HEK293 (cell line): ENCODE data around the gene BUB3.

Source experiments
- CTCF ChIA-PET: fragments of 350-600 bp; formaldehyde crosslinking; extraction: SDS; loops from one replicate; lab custom pipeline; 2021; ENCODE audit warnings: antibody characterized with exemption; lab: Yijun Ruan, JAX
- POLR2A ChIA-PET: fragments of 300-600 bp; formaldehyde crosslinking; extraction: SDS; loops from one replicate; lab custom pipeline; 2020; ENCODE audit warnings: antibody characterized with exemption, inconsistent platforms; lab: Yijun Ruan, JAX
- H3K27ac ChIP-seq: fragments of 200-500 bp; sonication (Bioruptor generic); 2 replicates; pipeline ENCODE4 v1.5.1; 2014; ENCODE audit warnings: low read depth, low read length, control low read depth, inconsistent platforms; ENCODE audit errors: extremely low read depth
- H3K36me3 ChIP-seq, 2 experiments: fragments of 200-500 bp in 1 of 2; sonication (Bioruptor generic) in 1 of 2; 1 replicate in 1 of 2; 2 replicates in 1 of 2; pipeline ENCODE4 v1.5.1; 2014 to 2017; ENCODE audit warnings: inconsistent platforms in 2 of 2, low read length in 2 of 2; ENCODE audit not compliant: control insufficient read depth in 2 of 2, insufficient read depth in 1 of 2
- H3K4me1 ChIP-seq: fragments of 200-500 bp; sonication (Bioruptor generic); 2 replicates; pipeline ENCODE4 v1.5.1; 2014; ENCODE audit warnings: mild to moderate bottlenecking, low read length, inconsistent platforms; ENCODE audit not compliant: control insufficient read depth, insufficient read depth
- H3K4me3 ChIP-seq: 2 replicates; pipeline ENCODE4 v1.5.1; 2011; ENCODE audit warnings: low read depth, mild to moderate bottlenecking, control low read depth, low read length, moderate library complexity
- H3K9me3 ChIP-seq: fragments of 200-500 bp; sonication (Bioruptor generic); 2 replicates; pipeline ENCODE4 v1.5.1; 2014; ENCODE audit warnings: low read depth, low read length, inconsistent platforms; ENCODE audit not compliant: control insufficient read depth, insufficient read depth
- YY1 ChIP-seq: fragments of 450-650 bp; formaldehyde crosslinking; IDR thresholded peaks from 2 replicates; pipeline ENCODE4 v1.5.1; 2018; ENCODE audit warnings: missing biosample characterization, missing genetic modification characterization
- YY2 ChIP-seq: fragments of 450-650 bp; formaldehyde crosslinking; IDR thresholded peaks from 2 replicates; pipeline ENCODE4 v1.5.1; 2016; ENCODE audit warnings: missing biosample characterization, missing genetic modification characterization
- ZBTB11 ChIP-seq: fragments of 450-650 bp; formaldehyde crosslinking; conservative IDR thresholded peaks from 2 replicates; pipeline ENCODE4 v1.5.1; 2016; ENCODE audit warnings: low read depth, missing biosample characterization, missing genetic modification characterization
- ZBTB21 ChIP-seq: fragments of 450-650 bp; formaldehyde crosslinking; IDR thresholded peaks from 2 replicates; pipeline ENCODE4 v1.5.1; 2017; ENCODE audit warnings: missing biosample characterization, missing genetic modification characterization
- ZBTB26 ChIP-seq: fragments of 450-650 bp; formaldehyde crosslinking; optimal IDR thresholded peaks from 2 replicates; pipeline ENCODE3; 2016; ENCODE audit warnings: missing biosample characterization, mild to moderate bottlenecking, missing genetic modification characterization
- ZBTB7A ChIP-seq: fragments of 450-650 bp; formaldehyde crosslinking; IDR thresholded peaks from 2 replicates; pipeline ENCODE4 v1.5.1; 2016; ENCODE audit warnings: low read depth, missing biosample characterization, missing genetic modification characterization
- ZIC2 ChIP-seq: fragments of 450-650 bp; formaldehyde crosslinking; IDR thresholded peaks from 2 replicates; pipeline ENCODE4 v1.5.1; 2016; ENCODE audit warnings: missing biosample characterization, missing genetic modification characterization
- ZNF133 ChIP-seq: fragments of 450-650 bp; formaldehyde crosslinking; IDR thresholded peaks from 2 replicates; pipeline ENCODE4 v1.5.1; 2016; ENCODE audit warnings: missing biosample characterization, missing genetic modification characterization
- ZNF138 ChIP-seq: fragments of 450-650 bp; formaldehyde crosslinking; IDR thresholded peaks from 2 replicates; pipeline ENCODE4 v1.5.1; 2016; ENCODE audit warnings: missing biosample characterization, missing genetic modification characterization, borderline replicate concordance
- ZNF302 ChIP-seq: fragments of 450-650 bp; formaldehyde crosslinking; IDR thresholded peaks from 2 replicates; pipeline ENCODE4 v1.5.1; 2016; ENCODE audit warnings: missing biosample characterization, missing genetic modification characterization, low read depth
- ZNF311 ChIP-seq: fragments of 450-650 bp; formaldehyde crosslinking; IDR thresholded peaks from 2 replicates; pipeline ENCODE4 v1.5.1; 2017; ENCODE audit warnings: missing biosample characterization, missing genetic modification characterization, borderline replicate concordance
- ZNF335 ChIP-seq: fragments of 450-650 bp; formaldehyde crosslinking; conservative IDR thresholded peaks from 2 replicates; pipeline ENCODE4 v1.5.1; 2016; ENCODE audit warnings: missing biosample characterization, missing genetic modification characterization
- ZNF350 ChIP-seq: fragments of 450-650 bp; formaldehyde crosslinking; IDR thresholded peaks from 2 replicates; pipeline ENCODE4 v1.5.0; 2017; ENCODE audit warnings: missing biosample characterization, mild to moderate bottlenecking, missing genetic modification characterization
- ZNF529 ChIP-seq: fragments of 450-650 bp; formaldehyde crosslinking; IDR thresholded peaks from 2 replicates; pipeline ENCODE4 v1.5.1; 2017; ENCODE audit warnings: missing genetic modification characterization, missing biosample characterization; ENCODE audit not compliant: insufficient replicate concordance
- ZNF585B ChIP-seq: fragments of 450-650 bp; formaldehyde crosslinking; IDR thresholded peaks from 2 replicates; pipeline ENCODE4 v1.5.1; 2016; ENCODE audit warnings: missing biosample characterization, missing genetic modification characterization
- ZNF600 ChIP-seq: fragments of 450-650 bp; formaldehyde crosslinking; IDR thresholded peaks from 2 replicates; pipeline ENCODE4 v1.5.1; 2016; ENCODE audit warnings: missing biosample characterization, missing genetic modification characterization
- ZNF645 ChIP-seq: fragments of 450-650 bp; formaldehyde crosslinking; IDR thresholded peaks from 2 replicates; pipeline ENCODE4; 2016; ENCODE audit warnings: missing biosample characterization, missing genetic modification characterization
- TF ChIP-seq, protein P1 (sequence below): fragments of 450-650 bp; formaldehyde crosslinking; IDR thresholded peaks from 2 replicates; pipeline ENCODE4 v1.5.1; 2016; ENCODE audit warnings: missing biosample characterization, missing genetic modification characterization
- TF ChIP-seq, protein P2 (sequence below): fragments of 450-650 bp; formaldehyde crosslinking; IDR thresholded peaks from 2 replicates; pipeline ENCODE4 v1.5.1; 2017; ENCODE audit warnings: missing biosample characterization, mild to moderate bottlenecking, missing genetic modification characterization, moderate library complexity
- TF ChIP-seq, protein P3 (sequence below): fragments of 450-650 bp; IDR thresholded peaks from 2 replicates; pipeline ENCODE4 v1.5.1; 2018; ENCODE audit warnings: missing biosample characterization, mild to moderate bottlenecking, missing genetic modification characterization
- TF ChIP-seq, protein P4 (sequence below): fragments of 450-650 bp; formaldehyde crosslinking; IDR thresholded peaks from 2 replicates; pipeline ENCODE4 v1.5.1; 2016; ENCODE audit warnings: missing biosample characterization, missing genetic modification characterization, low read depth

BUB3 gene

GRCh38 chr10:123164319-123164718 is 10.1 kb downstream of the BUB3 start:
- H3K4me3 ChIP-seq = no peak overlapping the region
- no peak overlapping the region for H3K27ac ChIP-seq
- 0 out of 2 replicates have a peak, but pooled peaks cover 2% of the 10 kb centered on the region for H3K4me1 ChIP-seq
- no peaks in the 10 kb centered on the region for H3K9me3 ChIP-seq
- TF ChIP-seq ZNF335 (tag by site-specific recombination) (no peak), ZNF529 (tag by site-specific recombination) (no peak), ZIC2 (tag by site-specific recombination) (no peak), ZNF302 (tag by site-specific recombination) (no peak), ZNF600 (no peak), ZNF645 (no peak), ZBTB7A (tag by site-specific recombination) (no peak), ZBTB21 (tag by site-specific recombination) (no peak), ZNF585B (tag by site-specific recombination) (no peak), ZNF138 (tag by site-specific recombination) (no peak), ZNF311 (tag by site-specific recombination) (no peak), YY1 (no peak)
- TF ChIP-seq, protein P1, sequence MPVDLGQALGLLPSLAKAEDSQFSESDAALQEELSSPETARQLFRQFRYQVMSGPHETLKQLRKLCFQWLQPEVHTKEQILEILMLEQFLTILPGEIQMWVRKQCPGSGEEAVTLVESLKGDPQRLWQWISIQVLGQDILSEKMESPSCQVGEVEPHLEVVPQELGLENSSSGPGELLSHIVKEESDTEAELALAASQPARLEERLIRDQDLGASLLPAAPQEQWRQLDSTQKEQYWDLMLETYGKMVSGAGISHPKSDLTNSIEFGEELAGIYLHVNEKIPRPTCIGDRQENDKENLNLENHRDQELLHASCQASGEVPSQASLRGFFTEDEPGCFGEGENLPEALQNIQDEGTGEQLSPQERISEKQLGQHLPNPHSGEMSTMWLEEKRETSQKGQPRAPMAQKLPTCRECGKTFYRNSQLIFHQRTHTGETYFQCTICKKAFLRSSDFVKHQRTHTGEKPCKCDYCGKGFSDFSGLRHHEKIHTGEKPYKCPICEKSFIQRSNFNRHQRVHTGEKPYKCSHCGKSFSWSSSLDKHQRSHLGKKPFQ = no peak
- TF ChIP-seq, protein P2, sequence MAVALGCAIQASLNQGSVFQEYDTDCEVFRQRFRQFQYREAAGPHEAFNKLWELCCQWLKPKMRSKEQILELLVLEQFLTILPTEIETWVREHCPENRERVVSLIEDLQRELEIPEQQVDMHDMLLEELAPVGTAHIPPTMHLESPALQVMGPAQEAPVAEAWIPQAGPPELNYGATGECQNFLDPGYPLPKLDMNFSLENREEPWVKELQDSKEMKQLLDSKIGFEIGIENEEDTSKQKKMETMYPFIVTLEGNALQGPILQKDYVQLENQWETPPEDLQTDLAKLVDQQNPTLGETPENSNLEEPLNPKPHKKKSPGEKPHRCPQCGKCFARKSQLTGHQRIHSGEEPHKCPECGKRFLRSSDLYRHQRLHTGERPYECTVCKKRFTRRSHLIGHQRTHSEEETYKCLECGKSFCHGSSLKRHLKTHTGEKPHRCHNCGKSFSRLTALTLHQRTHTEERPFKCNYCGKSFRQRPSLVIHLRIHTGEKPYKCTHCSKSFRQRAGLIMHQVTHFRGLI (tag by site-specific recombination) = no peak
- TF ChIP-seq, protein P3, sequence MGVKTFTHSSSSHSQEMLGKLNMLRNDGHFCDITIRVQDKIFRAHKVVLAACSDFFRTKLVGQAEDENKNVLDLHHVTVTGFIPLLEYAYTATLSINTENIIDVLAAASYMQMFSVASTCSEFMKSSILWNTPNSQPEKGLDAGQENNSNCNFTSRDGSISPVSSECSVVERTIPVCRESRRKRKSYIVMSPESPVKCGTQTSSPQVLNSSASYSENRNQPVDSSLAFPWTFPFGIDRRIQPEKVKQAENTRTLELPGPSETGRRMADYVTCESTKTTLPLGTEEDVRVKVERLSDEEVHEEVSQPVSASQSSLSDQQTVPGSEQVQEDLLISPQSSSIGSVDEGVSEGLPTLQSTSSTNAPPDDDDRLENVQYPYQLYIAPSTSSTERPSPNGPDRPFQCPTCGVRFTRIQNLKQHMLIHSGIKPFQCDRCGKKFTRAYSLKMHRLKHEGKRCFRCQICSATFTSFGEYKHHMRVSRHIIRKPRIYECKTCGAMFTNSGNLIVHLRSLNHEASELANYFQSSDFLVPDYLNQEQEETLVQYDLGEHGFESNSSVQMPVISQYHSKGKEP (tag by site-specific recombination) = no peak
- TF ChIP-seq, protein P4, sequence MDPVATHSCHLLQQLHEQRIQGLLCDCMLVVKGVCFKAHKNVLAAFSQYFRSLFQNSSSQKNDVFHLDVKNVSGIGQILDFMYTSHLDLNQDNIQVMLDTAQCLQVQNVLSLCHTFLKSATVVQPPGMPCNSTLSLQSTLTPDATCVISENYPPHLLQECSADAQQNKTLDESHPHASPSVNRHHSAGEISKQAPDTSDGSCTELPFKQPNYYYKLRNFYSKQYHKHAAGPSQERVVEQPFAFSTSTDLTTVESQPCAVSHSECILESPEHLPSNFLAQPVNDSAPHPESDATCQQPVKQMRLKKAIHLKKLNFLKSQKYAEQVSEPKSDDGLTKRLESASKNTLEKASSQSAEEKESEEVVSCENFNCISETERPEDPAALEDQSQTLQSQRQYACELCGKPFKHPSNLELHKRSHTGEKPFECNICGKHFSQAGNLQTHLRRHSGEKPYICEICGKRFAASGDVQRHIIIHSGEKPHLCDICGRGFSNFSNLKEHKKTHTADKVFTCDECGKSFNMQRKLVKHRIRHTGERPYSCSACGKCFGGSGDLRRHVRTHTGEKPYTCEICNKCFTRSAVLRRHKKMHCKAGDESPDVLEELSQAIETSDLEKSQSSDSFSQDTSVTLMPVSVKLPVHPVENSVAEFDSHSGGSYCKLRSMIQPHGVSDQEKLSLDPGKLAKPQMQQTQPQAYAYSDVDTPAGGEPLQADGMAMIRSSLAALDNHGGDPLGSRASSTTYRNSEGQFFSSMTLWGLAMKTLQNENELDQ (tag by site-specific recombination) = no peak
- ChIA-PET CTCF (no interaction called here), POLR2A (no interaction called here)
- peaks cover 74 to 95% of the 10 kb centered on the region in 2 experiments for H3K36me3 ChIP-seq

DNA sequence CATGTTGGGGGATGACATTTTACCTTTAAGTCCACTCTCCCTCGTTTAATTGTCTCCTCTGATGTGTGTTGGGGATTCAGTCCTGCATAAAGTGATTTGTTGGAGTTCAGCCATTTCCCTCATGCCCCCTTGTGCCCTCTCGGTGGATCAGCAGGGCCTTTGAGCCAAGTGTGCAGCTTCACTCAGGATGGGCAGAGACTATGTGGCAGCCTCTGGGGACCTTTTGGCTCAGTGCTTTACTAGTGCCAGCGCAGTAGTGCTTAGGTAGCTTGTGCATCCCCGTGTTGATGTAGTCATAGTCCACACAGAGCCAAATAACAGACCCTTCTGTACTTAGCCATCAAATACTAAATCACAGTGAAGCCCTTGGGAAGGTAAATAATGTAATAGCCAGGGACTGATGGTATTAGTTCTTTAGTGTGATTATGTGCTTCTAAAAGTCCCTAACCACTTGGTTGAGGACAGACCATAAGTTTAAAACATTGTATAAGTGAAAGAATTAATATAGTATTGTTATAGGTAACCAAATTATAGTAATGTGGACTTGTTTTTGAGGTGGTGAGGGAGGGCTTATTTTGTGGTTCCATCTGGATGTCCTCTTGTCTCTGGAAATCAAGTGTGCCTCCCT is 11.4 kb downstream of the BUB3 start:
- Histone ChIP-seq H3K4me3 (no peak overlapping the region), H3K27ac (no peak overlapping the region), H3K9me3 (no peaks in the 10 kb centered on the region), H3K36me3 (peaks cover 66 to 88% of the 10 kb centered on the region in 2 experiments), H3K4me1 (0 out of 2 replicates have a peak, but pooled peaks cover 2% of the 10 kb centered on the region)
- ChIA-PET CTCF (interaction anchor here (0.7 to 1.4 kb wide), 2 partner anchors 10 to 445 kb away, joined by 3 to 5 read pairs; no protein-coding TSS in a partner anchor), POLR2A (interaction anchor here (0.6 kb wide), 1 partner anchor 12 kb away, joined by 4 read pairs; the partner anchor contains the start of gene BUB3)
- no peak for TF ChIP-seq ZBTB11 (tag by site-specific recombination)
- no peak for TF ChIP-seq ZNF133 (tag by site-specific recombination)
- no peak for TF ChIP-seq ZBTB26
- no peak for TF ChIP-seq ZNF350 (tag by site-specific recombination)
- TF ChIP-seq YY2 (tag by site-specific recombination) = no peak
